K562 (cell line): Measurements from ENCODE around the gene ZNF410. TPM values are rescaled to one million over a fixed set of nuclear protein-coding genes. Genes with fewer than 3 reads are reported as not detected.

Experiments
- AFF4 ChIP-seq: sonication (generic); formaldehyde crosslinking; IDR thresholded peaks from 2 replicates; pipeline ENCODE4 v1.8.0; 2023; ENCODE audit warnings: mild to moderate bottlenecking, missing genetic modification reagents
- CHD1 ChIP-seq: fragments of 200-600 bp; sonication (generic); IDR thresholded peaks from one replicate; pipeline ENCODE4 v1.6.1; 2012; ENCODE audit warnings: mild to moderate bottlenecking, moderate library complexity, low read length, inconsistent platforms
- CHD2 ChIP-seq: IDR thresholded peaks from 2 replicates; pipeline ENCODE4 v1.6.1; 2011; ENCODE audit warnings: low read depth, low read length
- FOXP4 ChIP-seq: sonication (generic); formaldehyde crosslinking; IDR thresholded peaks from 2 replicates; pipeline ENCODE4 v1.8.0; 2022; ENCODE audit warnings: mild to moderate bottlenecking, missing genetic modification reagents, borderline replicate concordance
- GATAD2B ChIP-seq: fragments of 450-650 bp; IDR thresholded peaks from 2 replicates; pipeline ENCODE4 v1.6.1; 2017; ENCODE audit warnings: mild to moderate bottlenecking, borderline replicate concordance
- GTF2A2 ChIP-seq: IDR thresholded peaks from 2 replicates; pipeline ENCODE4 v1.6.1; 2016; ENCODE audit warnings: mild to moderate bottlenecking, missing genetic modification characterization, missing compliant biosample characterization
- GTF2B ChIP-seq: IDR thresholded peaks from 2 replicates; pipeline ENCODE4 v1.6.1; 2011; ENCODE audit not compliant: insufficient read length; ENCODE audit errors: extremely low read depth
- HNRNPH1 ChIP-seq: fragments of 200-400 bp; formaldehyde crosslinking; optimal IDR thresholded peaks from 2 replicates; pipeline ENCODE3; 2017; ENCODE audit warnings: low read depth, mild to moderate bottlenecking, low read length, moderate library complexity
- IRF9 ChIP-seq: fragments of 450-650 bp; IDR thresholded peaks from 2 replicates; pipeline ENCODE4 v1.6.1; 2016; ENCODE audit warnings: missing biosample characterization, missing genetic modification characterization
- KDM5B ChIP-seq: fragments of 200-600 bp; sonication (generic); IDR thresholded peaks from 2 replicates; pipeline ENCODE4 v1.6.1; 2012; ENCODE audit warnings: low read depth, mild to moderate bottlenecking, moderate library complexity, low read length, control low read depth, inconsistent platforms; ENCODE audit not compliant: insufficient replicate concordance
- RBBP5 ChIP-seq: fragments of 200-600 bp; sonication (generic); IDR thresholded peaks from 2 replicates; pipeline ENCODE4 v1.6.1; 2012; ENCODE audit warnings: borderline replicate concordance, mild to moderate bottlenecking, low read length, control low read depth, inconsistent platforms; ENCODE audit not compliant: insufficient read depth, poor library complexity, severe bottlenecking
- RHOXF2B ChIP-seq: fragments of 250-450 bp; sonication (Bioruptor Pico); conservative IDR thresholded peaks from 2 replicates; pipeline ENCODE4 v1.5.1; 2021
- SFPQ ChIP-seq: fragments of 200-400 bp; formaldehyde crosslinking; IDR thresholded peaks from 2 replicates; pipeline ENCODE4 v1.6.1; 2017; ENCODE audit warnings: mild to moderate bottlenecking, low read depth, low read length, moderate library complexity
- SMAD1 ChIP-seq: fragments of 150-350 bp; IDR thresholded peaks from 2 replicates; pipeline ENCODE4 v1.6.1; 2014; ENCODE audit warnings: low read length, low read depth; ENCODE audit not compliant: partially characterized antibody
- ZNF197 ChIP-seq: fragments of 200-800 bp; sonication (Bioruptor generic); IDR thresholded peaks from 2 replicates; pipeline ENCODE4 v1.6.1; 2016; ENCODE audit warnings: low read depth, missing genetic modification characterization, missing compliant biosample characterization
- ZNF77 ChIP-seq: fragments of 250-450 bp; sonication (Bioruptor Pico); IDR thresholded peaks from 2 replicates; pipeline ENCODE4 v1.5.0; 2020
- polyA plus RNA-seq, 8 experiments: library from polyadenylated mRNA; depleted of rRNA in 4 of 8; stranded (reverse) in 5 of 8; unstranded in 3 of 8; fragments of >200 nt; fragmentation: Nextera tagmentation in 2 of 8; fragmentation: Illumina TruSeq in 1 of 8; extraction: Ambion mirVana in 2 of 8; extraction: Trizol in 1 of 8; gene quantifications; 2 replicates each; pipeline versions ENCODE4 v1.2.1 to v1.2.3, GENCODE V29; 2011 to 2014; ENCODE audit warnings: inconsistent platforms in 1 of 8, missing spikeins in 1 of 8
- total RNA-seq, 7 experiments: library from RNA; depleted of rRNA in 6 of 7; stranded (reverse); fragments of >200 nt in 6 of 7; fragmentation: Illumina TruSeq in 2 of 7; extraction: Trizol in 2 of 7; gene quantifications; 2 replicates each; pipeline versions ENCODE4 v1.2.1 to v1.2.3, GENCODE V29; 2011 to 2021; ENCODE audit warnings: low replicate concordance in 1 of 7

The ZNF410 gene
- total and polyA plus RNA-seq, 9 of the 15 experiments (the other 6 are each of a cell fraction or from before 2014, with no cell fraction given) = 20.5 to 64.8 (median 38.7) TPM

GRCh38 chr14:73851567-73852382 lies 34.9 kb upstream of the ZNF410 start, which contains the start of gene PTGR2 (continued):
- TF ChIP-seq ZNF77 (CRISPR knock-in tag) = no peak
- no peak for TF ChIP-seq SFPQ
- TF ChIP-seq GTF2B = no peak
- peak; percentile 33 for TF ChIP-seq RBBP5
- no peak for TF ChIP-seq RHOXF2B
- TF ChIP-seq ZNF197 (CRISPR knock-in tag) = no peak
- TF ChIP-seq CHD1 = peak; percentile 74
- no peak for TF ChIP-seq GTF2A2 (tag)
- TF ChIP-seq SMAD1 = no peak
- no peak for TF ChIP-seq IRF9
- TF ChIP-seq GATAD2B = no peak; the same call in 1 of the 2 replicates
- peak; percentile 95 for TF ChIP-seq CHD2
- peak; percentile 68 for TF ChIP-seq KDM5B
- TF ChIP-seq FOXP4 = 0 out of 2 replicates have a peak, but pooled peaks have one; percentile 56
- TF ChIP-seq AFF4 (CRISPR knock-in tag) = peak; percentile 51; the same call in 1 of the 2 replicates
- no peak for TF ChIP-seq HNRNPH1
